ENCODE results near the gene ARHGAP25.
A peak's percentile ranks its signal among the peaks of the same experiment; 100 is the strongest.

- TF ChIP-seq POLR2AphosphoS5 (IDR thresholded peaks at IDR 0.05; ENCODE audit: low read depth, low read length) (no peak), SPI1 (IDR thresholded peaks at IDR 0.05; ENCODE audit: low read depth, low read length) (0 out of 2 replicates have a peak, but pooled peaks have one; percentile 4)
Observed at GRCh38 chr2:68726608-68727367, 7.8 kb upstream of the ARHGAP25 start.

Measured in GM12891 (cell line).